Loucy (cell line): ENCODE results near the gene TANGO2.

Experiments
- H2AFZ ChIP-seq: fragments of 200-600 bp; sonication (generic); 2 replicates; pipeline ENCODE4 v1.6.0; 2016; ENCODE audit warnings: antibody characterized with exemption, mild to moderate bottlenecking, low read length, moderate library complexity
- H3F3A ChIP-seq: fragments of 200-600 bp; 2 replicates; pipeline ENCODE4 v1.6.0; 2016; ENCODE audit warnings: antibody characterized with exemption, low read depth, mild to moderate bottlenecking
- H3K27me3 ChIP-seq: fragments of 200-600 bp; sonication (generic); 2 replicates; pipeline ENCODE4 v1.6.1; 2014; ENCODE audit warnings: low read length, mild to moderate bottlenecking; ENCODE audit not compliant: insufficient read depth, poor library complexity, severe bottlenecking
- H3K36me3 ChIP-seq: fragments of 200-600 bp; sonication (generic); 2 replicates; pipeline ENCODE4 v1.6.1; 2016; ENCODE audit warnings: low read length; ENCODE audit not compliant: insufficient read depth
- H3K4me1 ChIP-seq: fragments of 200-600 bp; sonication (generic); 2 replicates; pipeline ENCODE4 v1.5.1; 2014; ENCODE audit warnings: low read length, mild to moderate bottlenecking; ENCODE audit not compliant: insufficient read depth, poor library complexity, severe bottlenecking
- H3K4me2 ChIP-seq: fragments of 200-600 bp; sonication (generic); 2 replicates; pipeline ENCODE4 v1.6.0; 2014; ENCODE audit warnings: antibody characterized with exemption, low read length, low read depth, mild to moderate bottlenecking; ENCODE audit not compliant: poor library complexity, severe bottlenecking
- H3K4me3 ChIP-seq: fragments of 200-600 bp; sonication (generic); 2 replicates; pipeline ENCODE4 v1.5.1; 2014; ENCODE audit warnings: low read length, mild to moderate bottlenecking, mixed read lengths; ENCODE audit not compliant: poor library complexity, severe bottlenecking
- H3K79me2 ChIP-seq: fragments of 200-600 bp; sonication (generic); 2 replicates; pipeline ENCODE4 v1.6.1; 2014; ENCODE audit warnings: low read length; ENCODE audit not compliant: insufficient read depth
- H3K9ac ChIP-seq: fragments of 200-600 bp; sonication (generic); 2 replicates; pipeline ENCODE4 v1.6.0; 2014; ENCODE audit warnings: mild to moderate bottlenecking, low read depth, low read length, moderate library complexity; ENCODE audit not compliant: poor library complexity, severe bottlenecking
- H3K9me2 ChIP-seq: fragments of 200-600 bp; sonication (generic); replicated peaks from 2 replicates; pipeline ENCODE4 v1.6.1; 2016; ENCODE audit warnings: low read depth, low read length, mixed read lengths
- H3K9me3 ChIP-seq: fragments of 200-600 bp; sonication (generic); 2 replicates; pipeline ENCODE4 v1.6.1; 2014; ENCODE audit warnings: mild to moderate bottlenecking, antibody characterized with exemption, low read length, low read depth; ENCODE audit not compliant: insufficient read depth
- H4K20me1 ChIP-seq: fragments of 200-600 bp; sonication (generic); 2 replicates; pipeline ENCODE4 v1.6.0; 2014; ENCODE audit warnings: antibody characterized with exemption, low read length, mild to moderate bottlenecking; ENCODE audit not compliant: insufficient read depth, poor library complexity, severe bottlenecking
- CTCF ChIP-seq: fragments of 200-600 bp; sonication (generic); conservative IDR thresholded peaks from 2 replicates; pipeline ENCODE4 v1.5.1; 2014; ENCODE audit warnings: mild to moderate bottlenecking, antibody characterized with exemption, low read length
- EZH2phosphoT487 ChIP-seq: fragments of 200-600 bp; IDR thresholded peaks from 2 replicates; pipeline ENCODE4 v1.6.1; 2018; ENCODE audit warnings: antibody characterized with exemption, mild to moderate bottlenecking, moderate library complexity, borderline replicate concordance

The TANGO2 gene

DNA sequence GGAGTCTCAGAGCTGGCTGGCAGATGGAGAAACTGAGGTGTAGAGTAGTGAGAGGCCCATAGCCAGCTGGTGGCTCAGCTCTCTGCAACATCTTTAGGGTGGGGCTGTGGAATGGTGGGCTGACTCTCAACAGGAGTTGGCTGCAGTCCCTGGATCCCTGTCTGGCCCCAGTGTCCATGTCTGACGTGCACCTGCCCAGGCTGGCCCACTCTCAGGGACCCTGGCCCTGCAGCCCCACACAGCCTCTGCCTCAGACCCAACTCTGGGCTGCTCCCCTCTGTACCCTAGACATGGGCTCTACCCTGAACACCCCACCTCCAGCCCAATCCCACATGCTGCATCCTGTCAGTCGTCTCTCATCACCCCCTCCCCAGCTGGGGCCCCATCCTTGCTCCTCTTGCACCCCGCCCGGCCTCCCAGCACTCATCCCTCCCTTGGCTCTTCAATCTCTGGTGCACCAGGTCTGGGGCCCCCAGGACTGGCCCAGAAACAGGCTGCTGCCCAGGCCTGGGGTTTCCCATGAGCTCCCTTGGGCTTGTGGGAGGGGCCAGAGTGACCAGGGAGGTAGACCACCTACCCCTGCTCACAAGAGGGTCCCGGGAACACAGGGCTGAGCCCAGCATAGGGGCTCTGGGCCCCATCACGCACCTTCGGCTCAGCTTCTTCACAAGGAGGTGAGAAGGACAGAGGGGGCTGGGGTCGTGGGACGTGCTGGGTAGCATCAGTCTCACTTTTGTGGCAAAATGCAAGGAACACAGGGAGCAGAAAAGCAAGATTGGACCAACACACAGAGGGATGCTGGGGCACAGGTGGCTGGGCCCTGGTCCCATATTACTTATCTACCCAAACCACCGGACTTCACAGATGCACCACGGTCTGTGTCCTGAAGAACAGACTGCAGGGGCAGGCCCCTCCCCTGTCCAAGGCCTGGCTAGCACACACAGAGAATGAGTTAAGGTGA, 35.8 kb upstream of the TANGO2 start:
- Histone ChIP-seq H3K79me2 (no peaks in the 10 kb centered on the region), H3K36me3 (no peaks in the 10 kb centered on the region), H3K4me3 (no peak overlapping the region), H3K4me1 (peaks cover 2% of the 10 kb centered on the region), H3K9ac (no peak overlapping the region), H4K20me1 (no peaks in the 10 kb centered on the region), H3K4me2 (no peak overlapping the region), H3K9me2 (no peaks in the 10 kb centered on the region), H2AFZ (no peak overlapping the region), H3K9me3 (no peaks in the 10 kb centered on the region), H3F3A (no peaks in the 10 kb centered on the region), H3K27me3 (no peaks in the 10 kb centered on the region)
- TF ChIP-seq EZH2phosphoT487 (no peak), CTCF (no peak)

DNA sequence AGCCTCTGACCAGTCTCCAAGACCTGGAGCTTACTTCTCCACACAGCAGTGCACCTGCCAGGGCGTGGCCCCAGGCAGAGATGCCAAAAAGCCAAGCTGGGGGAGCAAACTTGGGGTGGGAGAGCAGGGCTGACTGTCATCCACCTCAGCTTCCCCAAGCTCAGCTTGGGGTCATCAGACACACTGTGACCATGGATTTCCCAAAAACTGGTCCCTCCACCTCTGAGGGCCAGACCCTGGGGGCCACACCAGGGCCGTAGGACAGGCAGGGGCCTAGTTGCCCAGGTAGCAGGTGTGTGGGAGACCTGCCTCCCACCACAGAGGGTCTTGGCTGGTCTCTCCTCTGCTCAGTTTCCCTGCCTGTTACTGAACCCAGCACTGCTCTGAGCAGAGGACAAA, 34.9 kb upstream of the TANGO2 start:
- no peaks in the 10 kb centered on the region for H3K9me2 ChIP-seq
- H3K9me3 ChIP-seq: no peaks in the 10 kb centered on the region
- H3K36me3 ChIP-seq: no peaks in the 10 kb centered on the region
- H3K4me2 ChIP-seq: peak overlapping the region; percentile 89
- H4K20me1 ChIP-seq: no peaks in the 10 kb centered on the region
- H3K79me2 ChIP-seq: no peaks in the 10 kb centered on the region
- no peaks in the 10 kb centered on the region for H3F3A ChIP-seq
- peak overlapping the region; percentile 81 for H3K4me3 ChIP-seq
- peak overlapping the region; percentile 73 for H3K9ac ChIP-seq
- H3K27me3 ChIP-seq: no peaks in the 10 kb centered on the region
- no peak overlapping the region for H2AFZ ChIP-seq
- H3K4me1 ChIP-seq: peaks cover 2% of the 10 kb centered on the region
- TF ChIP-seq CTCF (no peak), EZH2phosphoT487 (no peak)

DNA sequence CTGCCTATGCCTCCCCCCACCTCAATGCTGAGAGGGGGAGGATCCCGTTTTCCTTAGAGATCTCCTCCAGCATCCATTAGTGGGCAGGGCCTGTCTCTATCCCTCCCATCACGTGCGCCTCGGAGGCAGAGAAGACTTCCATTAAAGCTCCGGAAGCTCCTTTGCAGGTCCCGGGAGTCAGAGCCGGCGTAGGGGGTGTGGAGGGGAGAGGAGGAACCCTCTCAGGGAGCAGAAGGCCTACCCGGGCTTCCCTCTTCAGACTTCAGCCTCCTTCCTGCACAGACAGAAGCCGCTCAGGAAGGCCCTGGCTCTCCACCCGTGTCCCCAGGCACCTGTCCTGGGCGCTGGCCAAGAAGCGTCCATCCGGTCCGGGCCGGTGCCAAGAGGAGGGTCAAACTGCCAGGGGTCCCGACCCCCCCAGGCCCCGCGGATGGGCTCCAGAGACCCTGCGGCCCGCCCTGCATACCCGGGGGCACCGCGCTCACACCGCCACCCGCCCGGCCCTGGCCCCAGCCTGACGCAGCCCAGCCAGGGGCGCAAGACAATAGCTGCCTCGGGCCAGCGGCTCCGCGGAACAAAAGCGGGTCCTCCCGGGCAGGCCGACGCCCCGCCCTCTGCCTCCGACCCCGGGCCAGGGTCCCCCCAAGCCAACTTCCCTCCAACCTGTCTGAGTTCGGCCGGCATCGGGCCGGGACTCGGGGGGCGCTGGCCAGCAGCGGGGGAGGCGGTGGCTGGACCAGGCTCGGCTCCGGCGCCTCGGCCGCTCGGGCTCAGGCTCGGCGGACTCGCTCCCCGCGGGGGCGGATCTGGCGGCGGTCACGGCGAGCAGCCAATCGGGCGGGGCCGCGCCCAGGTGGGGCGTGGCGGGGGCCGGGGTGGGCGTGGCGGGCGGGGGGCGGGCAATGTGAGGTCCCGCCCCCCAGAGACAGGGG, 34.2 kb upstream of the TANGO2 start:
- Histone ChIP-seq H3F3A (no peaks in the 10 kb centered on the region), H3K9me3 (no peaks in the 10 kb centered on the region), H3K9ac (peak overlapping the region; percentile 73), H4K20me1 (no peaks in the 10 kb centered on the region), H3K4me2 (peak overlapping the region; percentile 89), H3K36me3 (no peaks in the 10 kb centered on the region), H3K9me2 (no peaks in the 10 kb centered on the region), H3K79me2 (no peaks in the 10 kb centered on the region), H3K4me1 (peaks cover 2% of the 10 kb centered on the region), H3K27me3 (no peaks in the 10 kb centered on the region), H2AFZ (peak overlapping the region; percentile 87), H3K4me3 (peak overlapping the region; percentile 81)
- TF ChIP-seq EZH2phosphoT487 (no peak), CTCF (no peak)
